LNCAP (cell line): ENCODE results near the gene SLC13A3.

Experiments used
- TF ChIP-seq, protein P1 (sequence below): fragments of 450-650 bp; IDR thresholded peaks from 2 replicates; pipeline ENCODE4 v1.5.1; 2017; ENCODE audit warnings: mild to moderate bottlenecking

Gene SLC13A3

GRCh38 chr20:46562373-46563169 lies 88.7 kb downstream of the SLC13A3 start:
- TF ChIP-seq, protein P1, sequence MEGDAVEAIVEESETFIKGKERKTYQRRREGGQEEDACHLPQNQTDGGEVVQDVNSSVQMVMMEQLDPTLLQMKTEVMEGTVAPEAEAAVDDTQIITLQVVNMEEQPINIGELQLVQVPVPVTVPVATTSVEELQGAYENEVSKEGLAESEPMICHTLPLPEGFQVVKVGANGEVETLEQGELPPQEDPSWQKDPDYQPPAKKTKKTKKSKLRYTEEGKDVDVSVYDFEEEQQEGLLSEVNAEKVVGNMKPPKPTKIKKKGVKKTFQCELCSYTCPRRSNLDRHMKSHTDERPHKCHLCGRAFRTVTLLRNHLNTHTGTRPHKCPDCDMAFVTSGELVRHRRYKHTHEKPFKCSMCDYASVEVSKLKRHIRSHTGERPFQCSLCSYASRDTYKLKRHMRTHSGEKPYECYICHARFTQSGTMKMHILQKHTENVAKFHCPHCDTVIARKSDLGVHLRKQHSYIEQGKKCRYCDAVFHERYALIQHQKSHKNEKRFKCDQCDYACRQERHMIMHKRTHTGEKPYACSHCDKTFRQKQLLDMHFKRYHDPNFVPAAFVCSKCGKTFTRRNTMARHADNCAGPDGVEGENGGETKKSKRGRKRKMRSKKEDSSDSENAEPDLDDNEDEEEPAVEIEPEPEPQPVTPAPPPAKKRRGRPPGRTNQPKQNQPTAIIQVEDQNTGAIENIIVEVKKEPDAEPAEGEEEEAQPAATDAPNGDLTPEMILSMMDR = peak; percentile 92

- TF ChIP-seq, protein P1 = no peak
Measured at GRCh38 chr20:46562009-46562372, 89.3 kb downstream of the SLC13A3 start.

- TF ChIP-seq, protein P1 = no peak
Measured at GRCh38 chr20:46559685-46560440, 91.4 kb downstream of the SLC13A3 start.

DNA sequence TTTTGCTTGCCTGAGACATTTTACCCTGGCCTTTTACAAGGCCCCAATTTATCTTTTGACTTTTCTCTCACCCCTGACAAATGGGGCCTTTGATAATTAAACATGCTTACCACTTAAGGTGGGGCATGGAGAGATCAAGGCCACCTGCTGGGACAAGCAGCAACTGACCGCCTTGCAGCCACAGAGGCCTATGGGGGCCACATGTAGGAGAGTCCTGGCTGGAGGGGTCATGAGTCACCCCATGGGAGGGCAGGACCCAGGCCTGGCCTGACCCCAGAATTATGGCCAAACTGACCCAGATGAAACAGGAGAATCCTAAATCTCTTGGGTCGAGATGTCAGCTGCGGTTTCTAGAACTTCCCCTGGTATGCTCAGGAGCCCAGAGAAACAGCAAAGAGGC lies 92.3 kb downstream of the SLC13A3 start:
- TF ChIP-seq, protein P1 = no peak

DNA sequence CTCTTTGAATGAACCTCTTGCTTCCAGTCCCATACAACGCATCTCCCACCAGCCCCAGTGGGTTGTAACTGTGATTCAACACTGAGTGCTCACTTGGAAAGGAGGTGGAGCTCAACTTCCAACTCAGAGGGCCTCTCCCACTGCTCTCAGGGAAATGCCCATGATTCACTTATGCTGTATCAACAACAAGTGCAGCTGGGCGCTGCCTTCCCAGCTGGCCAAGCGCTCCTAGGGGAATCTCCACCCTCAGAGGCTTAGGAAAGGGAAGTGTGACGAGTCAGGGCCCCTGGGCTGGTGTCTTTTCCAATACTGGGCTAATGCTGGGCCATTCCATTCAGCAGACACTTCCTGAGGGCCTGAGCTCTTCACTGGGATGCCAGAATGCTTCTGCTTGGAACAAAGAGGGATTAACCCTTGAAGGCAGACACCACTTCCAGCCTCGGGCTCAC lies 92.7 kb downstream of the SLC13A3 start:
- TF ChIP-seq, protein P1 = no peak

- TF ChIP-seq, protein P1 = no peak
Measured at GRCh38 chr20:46557231-46557956, 93.9 kb downstream of the SLC13A3 start.

DNA sequence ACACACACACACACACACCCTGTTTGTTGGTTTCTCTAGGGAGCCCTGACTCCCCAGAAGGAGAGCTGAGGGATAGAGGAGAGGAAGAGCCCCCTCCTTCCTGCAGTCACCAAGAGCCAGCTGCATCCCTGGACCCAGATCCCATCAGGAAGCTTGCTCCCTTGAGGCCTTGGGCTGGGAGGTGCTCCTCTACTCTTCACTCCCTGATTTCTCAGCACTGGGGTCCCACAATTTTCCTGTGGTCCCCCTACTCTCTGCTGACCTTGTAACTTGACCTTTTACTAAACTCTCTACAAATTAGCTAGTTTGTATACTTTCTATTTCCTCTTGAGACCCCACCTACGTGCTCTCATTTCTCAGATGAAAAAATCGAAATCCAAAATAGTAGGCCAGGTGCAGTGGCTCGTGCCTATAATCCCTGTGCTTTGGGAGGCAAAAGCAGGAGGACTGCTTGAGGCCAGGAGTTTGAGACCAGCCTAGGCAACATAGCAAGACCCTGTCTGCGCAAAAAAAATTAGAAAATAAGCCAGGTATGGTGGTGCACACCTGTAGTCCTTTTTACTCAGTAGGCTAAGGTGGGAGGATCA lies 95.8 kb downstream of the SLC13A3 start:
- TF ChIP-seq, protein P1 = no peak
